MM.1S (cell line): ENCODE measurements around the gene ALPL.

Source experiments
- DNase-seq: peaks from one replicate; pipeline ENCODE4 v3.0.0-alpha.2; 2015
- H2AFZ ChIP-seq: fragments of 300-600 bp; sonication (generic); 2 replicates; pipeline ENCODE4 v1.6.0; 2016; ENCODE audit warnings: antibody characterized with exemption, low read length
- H3F3A ChIP-seq: fragments of 300-600 bp; sonication (generic); 2 replicates; pipeline ENCODE4 v1.6.1; 2016; ENCODE audit warnings: mild to moderate bottlenecking, antibody characterized with exemption, low read length, moderate library complexity, mixed read lengths; ENCODE audit not compliant: insufficient read depth
- H3K27ac ChIP-seq: fragments of 300-600 bp; sonication (generic); 2 replicates; pipeline ENCODE4 v1.5.1; 2016; ENCODE audit warnings: mild to moderate bottlenecking, low read length
- H3K27me3 ChIP-seq: fragments of 300-600 bp; sonication (generic); replicated peaks from 2 replicates; pipeline ENCODE4 v1.6.0; 2016; ENCODE audit warnings: low read length; ENCODE audit not compliant: insufficient read depth
- H3K36me3 ChIP-seq: fragments of 300-600 bp; sonication (generic); replicated peaks from 2 replicates; pipeline ENCODE4 v1.6.1; 2016; ENCODE audit warnings: mild to moderate bottlenecking, low read length, mixed read lengths; ENCODE audit not compliant: insufficient read depth
- H3K4me1 ChIP-seq: fragments of 300-600 bp; sonication (generic); 2 replicates; pipeline ENCODE4 v1.6.1; 2016; ENCODE audit warnings: low read length, mixed read lengths
- H3K4me2 ChIP-seq: fragments of 300-600 bp; sonication (generic); 2 replicates; pipeline ENCODE4 v1.6.0; 2016; ENCODE audit warnings: low read depth, low read length
- H3K4me3 ChIP-seq: fragments of 300-600 bp; sonication (generic); 2 replicates; pipeline ENCODE4 v1.5.1; 2016; ENCODE audit warnings: low read length, mixed read lengths
- H3K79me2 ChIP-seq: fragments of 300-600 bp; sonication (generic); 2 replicates; pipeline ENCODE4 v1.6.1; 2016; ENCODE audit warnings: mixed run types, low read length, mixed read lengths
- H3K9ac ChIP-seq: fragments of 300-600 bp; sonication (generic); 2 replicates; pipeline ENCODE4 v1.6.1; 2016; ENCODE audit warnings: low read length, mixed read lengths
- H3K9me2 ChIP-seq: fragments of 300-600 bp; sonication (generic); replicated peaks from 2 replicates; pipeline ENCODE4 v1.6.1; 2016; ENCODE audit warnings: mild to moderate bottlenecking, low read length, mixed read lengths; ENCODE audit not compliant: insufficient read depth
- H3K9me3 ChIP-seq: fragments of 300-600 bp; sonication (generic); replicated peaks from 2 replicates; pipeline ENCODE4 v1.6.1; 2016; ENCODE audit warnings: mild to moderate bottlenecking, low read length, mixed read lengths; ENCODE audit not compliant: insufficient read depth
- H4K20me1 ChIP-seq: fragments of 300-600 bp; sonication (generic); 2 replicates; pipeline ENCODE4 v1.6.1; 2016; ENCODE audit warnings: mild to moderate bottlenecking, low read length, moderate library complexity, mixed read lengths; ENCODE audit not compliant: insufficient read depth
- EZH2 ChIP-seq: fragments of 300-600 bp; sonication (generic); optimal IDR thresholded peaks from 2 replicates; pipeline ENCODE3; 2017; ENCODE audit warnings: low read depth, mild to moderate bottlenecking, antibody characterized with exemption, low read length, mixed read lengths
- EZH2phosphoT487 ChIP-seq: fragments of 300-600 bp; sonication (generic); IDR thresholded peaks from 2 replicates; pipeline ENCODE4 v1.6.1; 2018; ENCODE audit warnings: antibody characterized with exemption, low read length
- TF ChIP-seq, protein P1 (sequence below): fragments of 300-600 bp; sonication (generic); IDR thresholded peaks from 2 replicates; pipeline ENCODE4 v1.5.1; 2016; ENCODE audit warnings: antibody characterized with exemption, low read length, mixed read lengths

Gene ALPL

DNA sequence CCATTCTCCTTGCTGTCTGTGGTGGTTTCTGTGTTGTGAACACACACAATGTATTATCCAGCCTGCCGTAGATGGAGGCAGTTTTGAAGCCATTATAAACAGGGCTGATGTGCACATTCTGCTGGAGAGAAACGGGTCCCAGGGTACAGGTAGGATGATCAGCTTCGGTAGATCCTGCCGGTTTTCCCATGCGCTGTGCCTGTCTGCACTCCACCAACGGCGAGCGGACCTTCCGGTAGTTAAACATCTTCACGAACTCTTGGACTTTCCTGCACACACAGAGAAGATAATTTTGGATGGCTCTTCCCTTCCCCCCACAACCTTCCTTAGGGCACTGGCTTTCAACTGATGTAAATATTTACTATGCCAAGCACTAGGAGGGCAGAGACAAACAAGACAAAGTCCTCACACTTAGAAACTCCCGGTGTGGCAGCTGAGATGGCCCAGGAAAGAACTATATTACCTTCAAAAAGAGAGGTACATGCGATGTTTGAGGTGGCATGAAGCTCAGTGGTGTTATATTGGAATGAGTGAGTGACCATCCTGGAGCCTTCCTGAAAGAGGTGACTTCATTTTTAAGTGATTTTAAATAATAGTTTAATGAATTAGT is 41.7 kb downstream of the ALPL start:
- Histone ChIP-seq H3K9ac (no peak overlapping the region), H2AFZ (no peak overlapping the region), H3K79me2 (no peaks in the 10 kb centered on the region), H3F3A (no peaks in the 10 kb centered on the region), H3K4me3 (no peak overlapping the region), H3K9me2 (no peaks in the 10 kb centered on the region), H3K27me3 (peaks cover 68% of the 10 kb centered on the region), H3K36me3 (no peaks in the 10 kb centered on the region), H3K9me3 (no peaks in the 10 kb centered on the region), H3K4me1 (no peaks in the 10 kb centered on the region), H3K27ac (no peak overlapping the region), H3K4me2 (peak overlapping the region; percentile 1; the same call in 1 of the 2 replicates), H4K20me1 (no peaks in the 10 kb centered on the region)
- TF ChIP-seq EZH2 = no peak
- no peak for TF ChIP-seq EZH2phosphoT487
- TF ChIP-seq, protein P1, sequence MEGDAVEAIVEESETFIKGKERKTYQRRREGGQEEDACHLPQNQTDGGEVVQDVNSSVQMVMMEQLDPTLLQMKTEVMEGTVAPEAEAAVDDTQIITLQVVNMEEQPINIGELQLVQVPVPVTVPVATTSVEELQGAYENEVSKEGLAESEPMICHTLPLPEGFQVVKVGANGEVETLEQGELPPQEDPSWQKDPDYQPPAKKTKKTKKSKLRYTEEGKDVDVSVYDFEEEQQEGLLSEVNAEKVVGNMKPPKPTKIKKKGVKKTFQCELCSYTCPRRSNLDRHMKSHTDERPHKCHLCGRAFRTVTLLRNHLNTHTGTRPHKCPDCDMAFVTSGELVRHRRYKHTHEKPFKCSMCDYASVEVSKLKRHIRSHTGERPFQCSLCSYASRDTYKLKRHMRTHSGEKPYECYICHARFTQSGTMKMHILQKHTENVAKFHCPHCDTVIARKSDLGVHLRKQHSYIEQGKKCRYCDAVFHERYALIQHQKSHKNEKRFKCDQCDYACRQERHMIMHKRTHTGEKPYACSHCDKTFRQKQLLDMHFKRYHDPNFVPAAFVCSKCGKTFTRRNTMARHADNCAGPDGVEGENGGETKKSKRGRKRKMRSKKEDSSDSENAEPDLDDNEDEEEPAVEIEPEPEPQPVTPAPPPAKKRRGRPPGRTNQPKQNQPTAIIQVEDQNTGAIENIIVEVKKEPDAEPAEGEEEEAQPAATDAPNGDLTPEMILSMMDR = no peak
- no peak for DNase-seq

- no peaks in the 10 kb centered on the region for H4K20me1 ChIP-seq
- H3F3A ChIP-seq = no peaks in the 10 kb centered on the region
- H3K4me2 ChIP-seq = no peak overlapping the region
- no peak overlapping the region for H3K9ac ChIP-seq
- H2AFZ ChIP-seq = no peak overlapping the region
- H3K4me1 ChIP-seq = no peaks in the 10 kb centered on the region
- H3K36me3 ChIP-seq = no peaks in the 10 kb centered on the region
- H3K9me2 ChIP-seq = no peaks in the 10 kb centered on the region
- no peaks in the 10 kb centered on the region for H3K79me2 ChIP-seq
- DNase-seq = no peak
- H3K27ac ChIP-seq = no peak overlapping the region
- H3K27me3 ChIP-seq = peaks cover 72% of the 10 kb centered on the region
- no peak for TF ChIP-seq EZH2
- TF ChIP-seq, protein P1 = no peak
- TF ChIP-seq EZH2phosphoT487 = no peak
- H3K9me3 ChIP-seq = no peaks in the 10 kb centered on the region
- H3K4me3 ChIP-seq = no peak overlapping the region
Measured at GRCh38 chr1:21552715-21553114, 43.5 kb downstream of the ALPL start.

DNA sequence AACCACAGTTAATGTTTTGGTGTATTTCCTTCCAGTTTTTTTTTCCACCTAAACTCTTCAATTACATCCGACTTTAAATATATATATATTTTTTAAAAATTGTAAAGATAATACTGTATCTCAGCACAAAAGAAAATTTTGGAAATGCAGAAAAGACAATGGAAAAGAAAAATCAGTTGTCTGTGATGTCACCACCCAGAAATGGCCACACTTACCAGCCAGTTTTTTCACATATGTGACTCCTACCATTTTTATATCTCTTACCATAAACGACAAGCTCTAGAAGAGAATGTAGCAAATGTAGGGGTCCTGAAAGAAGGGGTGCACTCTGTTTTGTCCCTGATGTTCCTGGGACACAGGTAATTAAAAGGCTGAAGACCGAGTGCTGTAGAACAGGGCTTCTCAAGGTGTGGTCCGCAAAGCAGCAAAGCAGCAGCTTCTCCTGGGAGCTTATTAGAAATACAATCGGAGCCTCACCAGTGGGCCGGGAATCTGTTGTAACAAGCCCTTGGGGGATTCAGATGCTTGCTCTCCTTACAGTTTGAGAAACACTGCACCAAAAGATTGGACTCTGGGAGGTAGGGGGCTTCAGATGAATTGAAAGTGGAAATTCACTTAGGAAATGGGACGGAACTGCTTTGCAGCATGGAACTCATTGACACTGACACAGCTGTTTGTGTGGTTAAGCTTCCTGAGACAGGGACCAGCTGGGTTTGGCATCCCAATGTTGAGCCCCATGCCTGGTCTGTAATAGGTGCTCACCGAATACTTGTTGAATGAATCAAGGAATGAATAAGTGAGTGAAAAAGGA is 44.1 kb downstream of the ALPL start:
- Histone ChIP-seq H3K9me2 (no peaks in the 10 kb centered on the region), H3F3A (no peaks in the 10 kb centered on the region), H3K4me1 (no peaks in the 10 kb centered on the region), H3K27ac (no peak overlapping the region), H3K79me2 (no peaks in the 10 kb centered on the region), H3K9me3 (no peaks in the 10 kb centered on the region), H3K36me3 (no peaks in the 10 kb centered on the region), H3K4me3 (no peak overlapping the region), H4K20me1 (no peaks in the 10 kb centered on the region), H2AFZ (no peak overlapping the region), H3K27me3 (peaks cover 72% of the 10 kb centered on the region), H3K4me2 (no peak overlapping the region), H3K9ac (no peak overlapping the region)
- no peak for TF ChIP-seq EZH2phosphoT487
- no peak for DNase-seq
